GM19463 (cell line): ENCODE results near the gene CASK.
A peak's percentile ranks its signal among the peaks of the same experiment; 100 is the strongest.

Experiments used
- ATAC-seq: cut with Tn5 transposase; IDR thresholded peaks from one replicate; pipeline ENCODE4 v1.9.1; 2021; ENCODE audit warnings: mild to moderate bottlenecking, moderate library complexity; ENCODE audit not compliant: unreplicated experiment

The CASK gene

GRCh38 chrX:41912923-41913322, 10.4 kb downstream of the CASK start:
- peak; percentile 79 for ATAC-seq

GRCh38 chrX:41909068-41909467, 14.3 kb downstream of the CASK start:
- no peak for ATAC-seq

GRCh38 chrX:41906515-41907187, 16.7 kb downstream of the CASK start:
- ATAC-seq: no peak

- no peak for ATAC-seq
These were observed 19.8 kb downstream of the CASK start for GRCh38 chrX:41903544-41903943.

GRCh38 chrX:41900321-41900720, 23.0 kb downstream of the CASK start:
- ATAC-seq: no peak

GRCh38 chrX:41895826-41896225, 27.5 kb downstream of the CASK start:
- no peak for ATAC-seq

GRCh38 chrX:41890026-41890423, 33.3 kb downstream of the CASK start:
- ATAC-seq: no peak

- no peak for ATAC-seq
These were observed 33.9 kb downstream of the CASK start for GRCh38 chrX:41889317-41890025.

GRCh38 chrX:41887691-41888090, 35.7 kb downstream of the CASK start:
- ATAC-seq: no peak

- no peak for ATAC-seq
These were observed 37.6 kb downstream of the CASK start for GRCh38 chrX:41885724-41886123.

- no peak for ATAC-seq
These were observed 42.2 kb downstream of the CASK start for GRCh38 chrX:41881166-41881565.

- ATAC-seq: no peak
These were observed 46.2 kb downstream of the CASK start for GRCh38 chrX:41877167-41877566.

- ATAC-seq: no peak
These were observed 48.2 kb downstream of the CASK start for GRCh38 chrX:41875142-41875541.

- peak; percentile 56 for ATAC-seq
These were observed 52.6 kb downstream of the CASK start for GRCh38 chrX:41870719-41871151.

- peak; percentile 59 for ATAC-seq
These were observed 54.9 kb downstream of the CASK start for GRCh38 chrX:41868392-41868977.

GRCh38 chrX:41863343-41864203, 59.8 kb downstream of the CASK start:
- ATAC-seq: no peak

GRCh38 chrX:41862562-41863184, 60.7 kb downstream of the CASK start:
- ATAC-seq: no peak

GRCh38 chrX:41858161-41858775, 65.1 kb downstream of the CASK start:
- ATAC-seq: no peak

- ATAC-seq: no peak
These were observed 65.7 kb downstream of the CASK start for GRCh38 chrX:41857670-41858069.

- ATAC-seq: no peak
These were observed 76.6 kb downstream of the CASK start for GRCh38 chrX:41846714-41847113.
